ENCODE measurements around the gene ART5. TPM values are rescaled to one million over a fixed set of nuclear protein-coding genes. Genes with fewer than 3 reads are reported as not detected.

Gene ART5
- total RNA-seq, 1 donor from 2014 or later = not detected

DNA sequence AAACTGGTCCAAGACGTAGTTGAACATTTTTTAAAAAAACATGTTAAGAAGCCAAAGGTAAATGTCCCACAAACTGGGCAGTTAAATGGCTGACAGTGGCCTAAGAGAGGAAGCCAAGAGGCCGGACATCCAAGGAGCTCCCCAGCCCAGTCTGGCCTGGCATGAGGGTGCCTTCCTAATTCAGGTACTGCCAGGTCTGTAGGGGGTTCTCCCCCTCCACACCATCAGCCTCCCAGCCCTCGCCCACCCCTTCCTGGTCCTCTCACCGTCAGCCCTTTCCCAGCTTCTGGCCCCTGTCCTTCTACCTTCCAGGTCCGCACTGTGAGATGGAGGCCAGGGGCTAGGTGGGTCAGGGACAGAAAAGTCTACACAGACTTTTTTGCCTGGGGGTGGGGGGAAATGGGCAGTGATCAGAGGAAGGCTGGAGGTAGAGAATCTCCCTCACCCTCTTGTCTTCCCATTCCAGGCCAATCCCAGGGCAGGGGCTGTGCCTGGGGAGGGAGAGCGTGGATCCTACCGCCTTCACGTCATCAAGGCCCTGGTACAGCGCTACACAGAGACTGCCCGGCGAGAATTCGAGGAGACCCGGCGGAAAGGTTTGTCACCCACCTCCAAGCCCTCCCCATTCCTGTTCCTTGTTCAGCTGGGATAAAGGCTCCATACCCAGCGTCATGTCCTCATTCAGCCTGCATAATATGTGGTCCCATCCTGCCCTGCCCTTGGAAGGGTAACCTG lies 6.0 kb downstream of the ART5 start:
- Histone ChIP-seq H3K4me1 (no peaks in the 10 kb centered on the region), H3K27me3 (no peaks in the 10 kb centered on the region), H3K36me3 (no peaks in the 10 kb centered on the region), H3K9me3 (no peaks in the 10 kb centered on the region), H3K4me3 (no peak overlapping the region), H3K27ac (no peak overlapping the region)
- intact Hi-C loops (cut with DNase I) = no loop called here
- peak in 1 of 2 donors; percentile 56 for DNase-seq (ENCODE audit: low spot score in 2 of 2)
- TF ChIP-seq, protein P1, sequence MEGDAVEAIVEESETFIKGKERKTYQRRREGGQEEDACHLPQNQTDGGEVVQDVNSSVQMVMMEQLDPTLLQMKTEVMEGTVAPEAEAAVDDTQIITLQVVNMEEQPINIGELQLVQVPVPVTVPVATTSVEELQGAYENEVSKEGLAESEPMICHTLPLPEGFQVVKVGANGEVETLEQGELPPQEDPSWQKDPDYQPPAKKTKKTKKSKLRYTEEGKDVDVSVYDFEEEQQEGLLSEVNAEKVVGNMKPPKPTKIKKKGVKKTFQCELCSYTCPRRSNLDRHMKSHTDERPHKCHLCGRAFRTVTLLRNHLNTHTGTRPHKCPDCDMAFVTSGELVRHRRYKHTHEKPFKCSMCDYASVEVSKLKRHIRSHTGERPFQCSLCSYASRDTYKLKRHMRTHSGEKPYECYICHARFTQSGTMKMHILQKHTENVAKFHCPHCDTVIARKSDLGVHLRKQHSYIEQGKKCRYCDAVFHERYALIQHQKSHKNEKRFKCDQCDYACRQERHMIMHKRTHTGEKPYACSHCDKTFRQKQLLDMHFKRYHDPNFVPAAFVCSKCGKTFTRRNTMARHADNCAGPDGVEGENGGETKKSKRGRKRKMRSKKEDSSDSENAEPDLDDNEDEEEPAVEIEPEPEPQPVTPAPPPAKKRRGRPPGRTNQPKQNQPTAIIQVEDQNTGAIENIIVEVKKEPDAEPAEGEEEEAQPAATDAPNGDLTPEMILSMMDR (IDR thresholded peaks at IDR 0.05) = no peak

DNA sequence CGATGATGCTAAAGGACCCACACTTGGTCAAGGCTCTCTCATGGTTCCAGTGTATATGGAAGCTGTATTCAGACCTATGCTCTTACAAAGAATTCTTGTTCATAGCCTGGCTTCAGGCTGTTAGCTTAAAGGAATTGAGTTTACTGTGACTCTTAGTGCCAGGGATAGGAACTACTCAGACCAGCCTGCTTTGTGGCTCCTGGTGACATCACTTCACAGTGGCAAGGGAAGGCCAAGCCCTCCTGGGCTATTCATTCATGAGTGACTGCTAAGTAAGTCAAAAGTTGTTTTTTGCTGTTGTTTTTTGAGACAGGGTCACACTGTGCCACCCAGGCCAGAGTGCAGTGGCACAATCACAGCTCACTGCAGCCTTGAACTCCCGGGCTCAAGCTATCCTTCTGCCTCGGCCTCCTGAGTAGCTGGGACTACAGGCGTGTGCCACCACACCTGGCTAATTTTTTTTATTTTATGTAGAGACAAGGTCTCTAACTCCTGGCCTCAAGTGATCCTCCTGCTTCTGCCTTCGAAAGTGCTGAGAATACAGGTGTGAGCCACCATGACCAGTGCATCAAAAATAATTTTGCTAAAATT lies 9.6 kb downstream of the ART5 start:
- TF ChIP-seq, protein P1 (IDR thresholded peaks at IDR 0.05) = no peak
- Histone ChIP-seq H3K4me1 (no peaks in the 10 kb centered on the region), H3K27me3 (no peaks in the 10 kb centered on the region), H3K27ac (no peak overlapping the region), H3K4me3 (no peak overlapping the region), H3K36me3 (no peaks in the 10 kb centered on the region), H3K9me3 (no peaks in the 10 kb centered on the region)
- intact Hi-C loops (cut with DNase I) = no loop called here
- no peak for DNase-seq (ENCODE audit: low spot score in 2 of 2)

DNA sequence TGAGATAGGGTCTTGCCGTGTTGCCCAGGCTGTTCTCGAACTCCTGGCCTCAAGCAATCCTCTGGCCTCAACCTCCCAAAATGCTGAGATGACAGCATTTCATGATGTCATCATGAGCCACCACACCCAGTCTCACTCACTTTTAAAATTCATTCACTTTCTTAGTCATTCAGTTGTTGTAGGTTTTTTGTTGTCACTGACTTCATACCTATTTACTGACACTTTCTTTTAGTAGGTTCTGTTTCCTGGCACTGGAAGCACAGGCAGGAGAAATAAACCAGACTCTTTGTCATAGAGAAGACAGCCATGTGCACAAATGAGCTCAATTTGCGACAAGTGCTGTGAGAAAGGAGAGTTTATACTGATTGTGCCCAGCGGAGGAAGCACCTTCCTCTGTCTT lies 10.5 kb downstream of the ART5 start:
- Histone ChIP-seq H3K36me3 (no peaks in the 10 kb centered on the region), H3K27ac (no peak overlapping the region), H3K4me3 (no peak overlapping the region), H3K9me3 (no peaks in the 10 kb centered on the region), H3K27me3 (no peaks in the 10 kb centered on the region), H3K4me1 (no peaks in the 10 kb centered on the region)
- DNase-seq (ENCODE audit: low spot score in 2 of 2) = no peak
- TF ChIP-seq, protein P1 (IDR thresholded peaks at IDR 0.05) = no peak
- intact Hi-C loops (cut with DNase I) = no loop called here

DNA sequence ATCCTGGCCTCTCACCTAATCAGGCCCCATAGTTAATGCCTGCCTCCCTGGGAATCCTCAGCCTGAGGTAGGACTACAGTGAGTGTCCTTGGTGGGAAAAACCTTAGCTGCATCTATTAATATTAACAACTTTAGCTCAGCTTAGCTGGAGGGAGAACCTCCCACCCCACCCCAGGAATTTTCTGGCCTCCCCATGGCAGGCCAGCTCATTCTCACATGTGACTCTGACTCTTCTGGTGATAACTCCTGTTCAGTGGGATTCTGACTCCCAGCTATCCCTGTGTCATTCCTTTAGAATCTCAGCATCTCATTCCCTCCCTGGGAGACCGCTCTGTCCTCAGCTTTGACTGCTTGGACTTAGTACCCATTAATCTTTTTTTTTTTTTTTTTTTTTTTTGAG lies 14.5 kb downstream of the ART5 start:
- no peaks in the 10 kb centered on the region for H3K27me3 ChIP-seq
- DNase-seq (ENCODE audit: low spot score in 2 of 2) = no peak
- no peaks in the 10 kb centered on the region for H3K4me1 ChIP-seq
- H3K4me3 ChIP-seq = no peak overlapping the region
- no peaks in the 10 kb centered on the region for H3K36me3 ChIP-seq
- intact Hi-C loops (cut with DNase I) = no loop called here
- TF ChIP-seq, protein P1 (IDR thresholded peaks at IDR 0.05) = no peak
- no peak overlapping the region for H3K27ac ChIP-seq
- H3K9me3 ChIP-seq = no peaks in the 10 kb centered on the region

DNA sequence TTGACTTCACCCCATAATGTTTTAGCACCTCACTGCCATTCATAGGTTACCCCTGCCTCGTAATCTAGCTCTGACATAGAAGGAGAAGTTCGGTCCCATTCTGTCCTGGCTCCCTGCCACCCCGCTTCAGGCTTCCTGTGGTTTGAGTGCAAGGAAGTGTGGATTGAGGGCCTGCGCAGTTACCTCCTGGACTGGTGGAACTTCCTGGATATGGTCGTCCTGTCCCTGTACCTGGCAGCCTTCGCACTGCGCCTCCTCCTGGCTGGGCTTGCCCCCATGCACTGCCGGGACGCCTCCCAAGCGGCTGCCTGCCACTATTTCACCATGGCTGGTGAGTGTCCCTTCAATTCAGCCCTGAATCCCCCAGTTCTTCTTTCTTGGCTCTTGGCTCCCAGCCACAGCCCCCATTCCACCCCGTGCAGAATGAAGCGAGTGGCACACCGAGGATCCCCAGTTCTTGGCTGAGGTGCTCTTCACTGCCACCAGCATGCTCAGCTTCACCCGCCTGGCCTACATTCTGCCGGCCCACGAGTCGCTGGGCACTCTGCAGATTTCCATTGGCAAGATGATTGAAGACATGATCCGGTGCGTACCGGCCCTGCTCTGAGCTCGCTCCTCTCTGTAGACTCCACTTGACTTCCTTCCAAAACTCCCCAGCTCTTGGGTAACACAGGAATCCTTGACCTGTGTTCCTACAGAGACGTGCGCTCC lies 15.4 kb downstream of the ART5 start:
- H3K27me3 ChIP-seq = no peaks in the 10 kb centered on the region
- no peaks in the 10 kb centered on the region for H3K9me3 ChIP-seq
- intact Hi-C loops (cut with DNase I) = no loop called here
- H3K27ac ChIP-seq = no peak overlapping the region
- TF ChIP-seq, protein P1 (IDR thresholded peaks at IDR 0.05) = no peak
- H3K4me3 ChIP-seq = no peak overlapping the region
- H3K4me1 ChIP-seq = no peaks in the 10 kb centered on the region
- H3K36me3 ChIP-seq = no peaks in the 10 kb centered on the region
- DNase-seq (ENCODE audit: low spot score in 2 of 2) = peak; percentile 24 to 70
